Keratinocyte (primary cell): ENCODE data around the gene PMIS2. TPM values are rescaled to one million over a fixed set of nuclear protein-coding genes. Genes with fewer than 3 reads are reported as not detected.
A peak's percentile ranks its signal among the peaks of the same experiment; 100 is the strongest.

Experiments used
- DNase-seq: peaks from one replicate; pipeline ENCODE4 v3.0.0-alpha.2; 2011; ENCODE audit warnings: low read depth, missing footprints, low spot score
- FAIRE-seq: peaks from 2 replicates; lab custom pipeline; 2011; peaks lifted over from hg19 to GRCh38; lab: Jason Lieb, UNC
- H2AFZ ChIP-seq: 2 replicates; pipeline ENCODE4 v1.6.0; 2012; ENCODE audit warnings: low read length, control low read depth, inconsistent platforms; ENCODE audit not compliant: control insufficient read depth
- H3K27ac ChIP-seq: 2 replicates; pipeline ENCODE4 v1.5.1; 2011; ENCODE audit warnings: low read length; ENCODE audit not compliant: control insufficient read depth, insufficient read depth
- H3K27me3 ChIP-seq: 3 replicates; pipeline ENCODE4 v1.6.0; 2011; ENCODE audit warnings: low read length; ENCODE audit not compliant: control insufficient read depth, insufficient read depth; ENCODE audit errors: extremely low read depth
- H3K36me3 ChIP-seq, 2 experiments: 2 replicates in 1 of 2; 3 replicates in 1 of 2; pipeline ENCODE4 v1.5.1; 2011; ENCODE audit warnings: low read length in 2 of 2, mild to moderate bottlenecking in 1 of 2; ENCODE audit not compliant: control insufficient read depth in 2 of 2, insufficient read depth in 2 of 2; ENCODE audit errors: extremely low read depth in 1 of 2
- H3K4me1 ChIP-seq: 3 replicates; pipeline ENCODE4 v1.5.1; 2011; ENCODE audit warnings: low read length; ENCODE audit not compliant: control insufficient read depth, insufficient read depth; ENCODE audit errors: extremely low read depth
- H3K4me2 ChIP-seq: 3 replicates; pipeline ENCODE4 v1.6.0; 2011; ENCODE audit warnings: low read depth, low read length; ENCODE audit not compliant: control insufficient read depth, insufficient read depth; ENCODE audit errors: extremely low read depth
- H3K4me3 ChIP-seq, 3 experiments: fragments of 200-600 bp in 1 of 3; sonication (generic) in 1 of 3; 2 replicates in 2 of 3; 3 replicates in 1 of 3; pipeline ENCODE4 v1.5.1; 2011 to 2016; ENCODE audit warnings: low read length in 3 of 3, mild to moderate bottlenecking in 3 of 3, control low read depth in 2 of 3, inconsistent platforms in 1 of 3, low read depth in 1 of 3, mixed read lengths in 1 of 3, mixed run types in 1 of 3, moderate library complexity in 1 of 3; ENCODE audit not compliant: control insufficient read depth in 2 of 3, insufficient read depth in 2 of 3; ENCODE audit errors: extremely low read depth in 1 of 3
- H3K79me2 ChIP-seq: 2 replicates; pipeline ENCODE4 v1.6.0; 2012; ENCODE audit warnings: low read length; ENCODE audit not compliant: control insufficient read depth, insufficient read depth
- H3K9ac ChIP-seq: 3 replicates; pipeline ENCODE4 v1.6.0; 2011; ENCODE audit warnings: low read length; ENCODE audit not compliant: control insufficient read depth, insufficient read depth; ENCODE audit errors: extremely low read depth
- H3K9me1 ChIP-seq: 3 replicates; pipeline ENCODE4 v1.6.0; 2011; ENCODE audit warnings: low read length; ENCODE audit not compliant: control insufficient read depth, insufficient read depth; ENCODE audit errors: extremely low read depth
- H3K9me3 ChIP-seq: 2 replicates; pipeline ENCODE4 v1.5.1; 2012; ENCODE audit warnings: low read depth, low read length; ENCODE audit not compliant: control insufficient read depth
- H4K20me1 ChIP-seq: 3 replicates; pipeline ENCODE4 v1.6.0; 2011; ENCODE audit warnings: low read length; ENCODE audit not compliant: control insufficient read depth, insufficient read depth; ENCODE audit errors: extremely low read depth
- EZH2 ChIP-seq: IDR thresholded peaks from one replicate; pipeline ENCODE4 v1.6.1; 2012; ENCODE audit warnings: inconsistent platforms, mild to moderate bottlenecking, low read length, moderate library complexity
- dilution Hi-C: fragments of 300-500 bp; cut with MboI; formaldehyde crosslinking; loops from one replicate; pipeline ENCODE4 v1.7.0; 2020; ENCODE audit warnings: low sequenced_read_pairs; ENCODE audit not compliant: extremely low pct_ligation_motif_present
- polyA plus RNA-seq, 5 experiments: library from polyadenylated mRNA; depleted of rRNA in 3 of 5; stranded (reverse) in 3 of 5; stranded (forward) in 1 of 5; unstranded in 1 of 5; fragments of >200 nt; gene quantifications; 1 replicate in 1 of 5; 2 replicates in 3 of 5; 3 replicates in 1 of 5; pipeline versions ENCODE4 v1.2.1 to v1.2.3, GENCODE V29; 2011 to 2012; ENCODE audit warnings: missing spikeins in 2 of 5, low read depth in 1 of 5, low replicate concordance in 1 of 5
- TF ChIP-seq, protein P1 (sequence below), 3 experiments: IDR thresholded peaks in 1 of 3; conservative IDR thresholded peaks in 1 of 3; optimal IDR thresholded peaks in 1 of 3; 2 replicates in 2 of 3; 3 replicates in 1 of 3; pipeline versions ENCODE3 to v1.5.1; 2011; ENCODE audit warnings: low read length in 3 of 3, mild to moderate bottlenecking in 3 of 3, moderate library complexity in 2 of 3, control low read depth in 1 of 3, inconsistent platforms in 1 of 3; ENCODE audit not compliant: insufficient read depth in 2 of 3; ENCODE audit errors: extremely low read depth in 1 of 3

The PMIS2 gene
- polyA plus RNA-seq, 1 donor (not counting 4 experiments of a cell fraction or from before 2014, with no cell fraction given) = not detected

DNA sequence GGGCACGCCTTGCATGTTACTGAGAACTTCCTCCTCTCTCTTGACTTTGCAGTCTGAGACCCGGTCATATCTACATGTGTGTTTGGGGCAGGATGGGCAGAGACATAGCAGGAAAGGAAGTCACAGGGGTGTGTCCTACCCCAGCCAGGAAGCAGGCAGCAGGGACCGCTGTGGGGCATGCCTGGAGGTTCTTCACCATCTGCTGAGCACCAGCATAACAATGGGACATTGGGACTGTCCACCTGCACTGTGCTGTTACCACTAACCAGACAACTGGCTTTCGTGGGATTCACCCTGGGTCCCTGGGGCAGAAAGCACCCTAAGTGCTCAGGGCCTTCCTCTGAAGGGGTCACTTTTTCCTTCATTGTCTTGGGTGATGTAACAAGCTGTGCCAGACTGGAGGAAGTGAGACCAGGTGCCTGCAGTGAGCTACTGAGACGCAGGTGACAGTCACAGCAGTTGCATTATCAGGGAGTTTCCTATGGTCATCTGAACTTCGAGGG is 23.9 kb downstream of the PMIS2 start:
- no peaks in the 10 kb centered on the region for H3K36me3 ChIP-seq
- no peak for FAIRE-seq
- no peak overlapping the region for H3K9ac ChIP-seq
- peaks cover 6% of the 10 kb centered on the region for H3K4me1 ChIP-seq
- no peaks in the 10 kb centered on the region for H3K9me1 ChIP-seq
- H3K27ac ChIP-seq = no peak overlapping the region
- H3K9me3 ChIP-seq = no peaks in the 10 kb centered on the region
- no peaks in the 10 kb centered on the region for H3K27me3 ChIP-seq
- H3K4me2 ChIP-seq = no peak overlapping the region
- peak overlapping the region; percentile 13 for H2AFZ ChIP-seq
- H3K79me2 ChIP-seq = no peaks in the 10 kb centered on the region
- dilution Hi-C loops = loop anchor here (5.0 kb wide), 1 partner anchor 53 kb away; no protein-coding TSS in a partner anchor
- DNase-seq = no peak
- H3K4me3 ChIP-seq = no peak overlapping the region
- no peaks in the 10 kb centered on the region for H4K20me1 ChIP-seq
- TF ChIP-seq, protein P1, sequence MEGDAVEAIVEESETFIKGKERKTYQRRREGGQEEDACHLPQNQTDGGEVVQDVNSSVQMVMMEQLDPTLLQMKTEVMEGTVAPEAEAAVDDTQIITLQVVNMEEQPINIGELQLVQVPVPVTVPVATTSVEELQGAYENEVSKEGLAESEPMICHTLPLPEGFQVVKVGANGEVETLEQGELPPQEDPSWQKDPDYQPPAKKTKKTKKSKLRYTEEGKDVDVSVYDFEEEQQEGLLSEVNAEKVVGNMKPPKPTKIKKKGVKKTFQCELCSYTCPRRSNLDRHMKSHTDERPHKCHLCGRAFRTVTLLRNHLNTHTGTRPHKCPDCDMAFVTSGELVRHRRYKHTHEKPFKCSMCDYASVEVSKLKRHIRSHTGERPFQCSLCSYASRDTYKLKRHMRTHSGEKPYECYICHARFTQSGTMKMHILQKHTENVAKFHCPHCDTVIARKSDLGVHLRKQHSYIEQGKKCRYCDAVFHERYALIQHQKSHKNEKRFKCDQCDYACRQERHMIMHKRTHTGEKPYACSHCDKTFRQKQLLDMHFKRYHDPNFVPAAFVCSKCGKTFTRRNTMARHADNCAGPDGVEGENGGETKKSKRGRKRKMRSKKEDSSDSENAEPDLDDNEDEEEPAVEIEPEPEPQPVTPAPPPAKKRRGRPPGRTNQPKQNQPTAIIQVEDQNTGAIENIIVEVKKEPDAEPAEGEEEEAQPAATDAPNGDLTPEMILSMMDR (optimal IDR thresholded peaks at IDR 0.05 in 1 of 3, IDR thresholded peaks at IDR 0.05 in 1 of 3, conservative IDR thresholded peaks at IDR 0.05 in 1 of 3; ENCODE audit: extremely low read depth in 1 of 3, insufficient read depth in 2 of 3, low read length in 3 of 3) = no peak
- TF ChIP-seq EZH2 = no peak

DNA sequence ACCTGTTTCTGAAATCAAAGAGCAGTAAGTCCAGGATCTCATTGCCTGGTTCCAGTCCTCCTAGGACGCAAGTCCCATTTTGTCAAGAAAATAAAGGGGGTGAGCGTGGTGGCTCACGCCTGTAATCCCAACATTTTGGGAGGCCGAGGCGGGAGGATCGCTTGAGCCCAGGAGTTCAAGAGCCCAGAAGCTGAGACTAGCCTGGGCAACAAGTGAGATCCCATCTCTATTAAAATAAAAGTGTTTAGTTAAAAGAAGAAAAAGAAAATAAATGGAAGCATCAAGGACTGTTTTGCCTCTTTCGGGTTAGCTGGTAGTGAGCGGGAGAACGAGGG is 26.2 kb downstream of the PMIS2 start:
- Histone ChIP-seq H3K9me3 (no peaks in the 10 kb centered on the region), H3K9ac (peak overlapping the region; percentile 18), H3K27ac (no peak overlapping the region), H3K4me1 (peaks cover 3% of the 10 kb centered on the region), H3K36me3 (peaks cover 0 to 4% of the 10 kb centered on the region in 2 experiments), H3K4me2 (peak overlapping the region; percentile 61), H3K9me1 (no peaks in the 10 kb centered on the region), H3K4me3 (peak overlapping the region in 2 of 3 experiments; percentile 72 to 74), H4K20me1 (no peaks in the 10 kb centered on the region), H3K79me2 (no peaks in the 10 kb centered on the region), H3K27me3 (no peaks in the 10 kb centered on the region), H2AFZ (peak overlapping the region; percentile 71)
- FAIRE-seq (no peak), DNase-seq (no peak)
- TF ChIP-seq, protein P1 (optimal IDR thresholded peaks at IDR 0.05 in 1 of 3, IDR thresholded peaks at IDR 0.05 in 1 of 3, conservative IDR thresholded peaks at IDR 0.05 in 1 of 3; ENCODE audit: extremely low read depth in 1 of 3, insufficient read depth in 2 of 3, low read length in 3 of 3) = no peak
- TF ChIP-seq EZH2 = no peak
- dilution Hi-C loops = no loop called here
